Esophagus squamous epithelium (tissue), 4 donors: ENCODE results near the gene FNDC11.
"Not testable (repeated sequence)": the region's sequence is repeated elsewhere in the genome, so short reads cannot be mapped to it uniquely, and the experiment has no call there.

Experiments used
- POLR2A ChIP-seq, 4 donors: fragments of 450-650 bp; IDR thresholded peaks; one replicate each; pipeline ENCODE4 v1.6.1; 2017; ENCODE audit warnings: antibody characterized with exemption in 4 of 4, mild to moderate bottlenecking in 4 of 4, moderate library complexity in 3 of 4
- TF ChIP-seq, protein P1 (sequence below), 6 experiments: fragments of 450-650 bp in 4 of 6; fragments of 200-600 bp in 2 of 6; sonication (generic) in 2 of 6; IDR thresholded peaks; one replicate each; pipeline ENCODE4 v1.5.1; 2016 to 2019; ENCODE audit warnings: antibody characterized with exemption in 6 of 6, mild to moderate bottlenecking in 4 of 6, moderate library complexity in 4 of 6

DNA sequence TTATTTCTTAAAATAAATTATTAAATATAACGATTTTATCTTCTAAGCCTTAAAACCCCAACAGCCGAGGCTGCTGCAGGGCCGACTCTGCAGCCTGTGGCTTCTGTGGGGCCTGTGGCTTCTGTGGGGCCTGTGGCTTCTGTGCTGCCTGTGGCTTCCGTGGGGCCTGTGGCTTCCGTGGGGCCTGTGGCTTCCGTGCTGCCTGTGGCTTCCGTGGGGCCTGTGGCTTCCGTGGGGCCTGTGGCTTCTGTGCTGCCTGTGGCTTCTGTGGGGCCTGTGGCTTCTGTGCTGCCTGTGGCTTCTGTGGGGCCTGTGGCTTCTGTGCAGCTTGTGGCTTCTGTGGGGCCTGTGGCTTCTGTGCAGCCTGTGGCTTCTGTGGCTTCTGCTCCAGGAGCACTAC, 47.7 kb downstream of the FNDC11 start:
- TF ChIP-seq, protein P1, sequence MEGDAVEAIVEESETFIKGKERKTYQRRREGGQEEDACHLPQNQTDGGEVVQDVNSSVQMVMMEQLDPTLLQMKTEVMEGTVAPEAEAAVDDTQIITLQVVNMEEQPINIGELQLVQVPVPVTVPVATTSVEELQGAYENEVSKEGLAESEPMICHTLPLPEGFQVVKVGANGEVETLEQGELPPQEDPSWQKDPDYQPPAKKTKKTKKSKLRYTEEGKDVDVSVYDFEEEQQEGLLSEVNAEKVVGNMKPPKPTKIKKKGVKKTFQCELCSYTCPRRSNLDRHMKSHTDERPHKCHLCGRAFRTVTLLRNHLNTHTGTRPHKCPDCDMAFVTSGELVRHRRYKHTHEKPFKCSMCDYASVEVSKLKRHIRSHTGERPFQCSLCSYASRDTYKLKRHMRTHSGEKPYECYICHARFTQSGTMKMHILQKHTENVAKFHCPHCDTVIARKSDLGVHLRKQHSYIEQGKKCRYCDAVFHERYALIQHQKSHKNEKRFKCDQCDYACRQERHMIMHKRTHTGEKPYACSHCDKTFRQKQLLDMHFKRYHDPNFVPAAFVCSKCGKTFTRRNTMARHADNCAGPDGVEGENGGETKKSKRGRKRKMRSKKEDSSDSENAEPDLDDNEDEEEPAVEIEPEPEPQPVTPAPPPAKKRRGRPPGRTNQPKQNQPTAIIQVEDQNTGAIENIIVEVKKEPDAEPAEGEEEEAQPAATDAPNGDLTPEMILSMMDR (IDR thresholded peaks at IDR 0.05), result not testable (repeated sequence)
- not testable (repeated sequence) for TF ChIP-seq POLR2A (IDR thresholded peaks at IDR 0.05)
